Dermis microvascular lymphatic vessel endothelial cell (primary cell): ENCODE measurements around the gene NGB. TPM values are rescaled to one million over a fixed set of nuclear protein-coding genes. Genes with fewer than 3 reads are reported as not detected.
"Not testable (repeated sequence)": the region's sequence is repeated elsewhere in the genome, so short reads cannot be mapped to it uniquely, and the experiment has no call there.

Experiments used
- DNase-seq, 2 donors: peaks; one replicate each; pipeline versions ENCODE4 v3.0.0 to v3.0.0-alpha.2; 2010; ENCODE audit warnings: low read depth in 2 of 2
- total RNA-seq: library from RNA; depleted of rRNA; stranded (reverse); fragments of >200 nt; gene quantifications from 2 replicates; pipeline ENCODE4 v1.2.1, GENCODE V29; 2014

NGB gene
- total RNA-seq, 1 donor from 2014 or later: not detected

GRCh38 chr14:77296155-77296554, 25.1 kb upstream of the NGB start:
- no peak for DNase-seq

GRCh38 chr14:77290705-77291104, 19.7 kb upstream of the NGB start:
- DNase-seq: no peak

- DNase-seq: no peak
Observed at GRCh38 chr14:77286576-77286975, 15.6 kb upstream of the NGB start.

GRCh38 chr14:77284466-77284865, 13.5 kb upstream of the NGB start:
- DNase-seq: no peak

GRCh38 chr14:77284066-77284465, 13.1 kb upstream of the NGB start:
- no peak for DNase-seq

- DNase-seq: no peak
Observed at GRCh38 chr14:77281852-77282410, 10.9 kb upstream of the NGB start.

GRCh38 chr14:77280921-77281320, 9.9 kb upstream of the NGB start:
- not testable (repeated sequence) for DNase-seq

- no peak for DNase-seq
Observed at GRCh38 chr14:77279719-77280118, 8.7 kb upstream of the NGB start.

- no peak for DNase-seq
Observed at GRCh38 chr14:77278461-77279230, 7.6 kb upstream of the NGB start.

GRCh38 chr14:77276959-77277358, 6.0 kb upstream of the NGB start:
- DNase-seq: no peak

- DNase-seq: no peak
Observed at GRCh38 chr14:77276295-77276935, 5.4 kb upstream of the NGB start.

- DNase-seq: no peak
Observed at GRCh38 chr14:77275601-77276017, 4.6 kb upstream of the NGB start.

- no peak for DNase-seq
Observed at GRCh38 chr14:77275041-77275580, 4.1 kb upstream of the NGB start.

- no peak for DNase-seq
Observed at GRCh38 chr14:77273796-77274195, 2.8 kb upstream of the NGB start.

GRCh38 chr14:77272261-77272660, 1.3 kb upstream of the NGB start:
- DNase-seq: no peak

GRCh38 chr14:77270361-77271112, 469 bp downstream of the NGB start:
- DNase-seq: no peak

GRCh38 chr14:77268989-77269600, 1.9 kb downstream of the NGB start:
- no peak for DNase-seq

GRCh38 chr14:77267937-77268699, 2.9 kb downstream of the NGB start:
- no peak for DNase-seq

GRCh38 chr14:77266336-77266735, 4.7 kb downstream of the NGB start:
- no peak for DNase-seq

- DNase-seq: no peak
Observed at GRCh38 chr14:77265561-77266335, 5.3 kb downstream of the NGB start.
